ENCODE measurements around the gene OSMR. TPM values are rescaled to one million over a fixed set of nuclear protein-coding genes. Genes with fewer than 3 reads are reported as not detected.

The OSMR gene
- polyA plus RNA-seq, 1 donor, result 6.2 TPM

Other genes starting within 250 kb of the OSMR start
- gene RICTOR, start 228.4 kb downstream of the OSMR start, polyA plus RNA-seq (ENCODE audit: insufficient read length), result 17.1 TPM

Data from forelimb muscle (tissue), 1 donor.